Stimulated activated CD8-positive, alpha-beta memory T cell treated with anti-CD3 and anti-CD28 coated beads, Interleukin-15, amount 100 ng/mL, for 4 hours (primary cell): ENCODE measurements around the gene SMARCAL1.

ENCODE experiments used
- DNase-seq, 2 donors: peaks; one replicate each; pipeline ENCODE4 v3.0.0-alpha.2; 2020; ENCODE audit warnings: low read depth in 2 of 2

Gene SMARCAL1

DNA sequence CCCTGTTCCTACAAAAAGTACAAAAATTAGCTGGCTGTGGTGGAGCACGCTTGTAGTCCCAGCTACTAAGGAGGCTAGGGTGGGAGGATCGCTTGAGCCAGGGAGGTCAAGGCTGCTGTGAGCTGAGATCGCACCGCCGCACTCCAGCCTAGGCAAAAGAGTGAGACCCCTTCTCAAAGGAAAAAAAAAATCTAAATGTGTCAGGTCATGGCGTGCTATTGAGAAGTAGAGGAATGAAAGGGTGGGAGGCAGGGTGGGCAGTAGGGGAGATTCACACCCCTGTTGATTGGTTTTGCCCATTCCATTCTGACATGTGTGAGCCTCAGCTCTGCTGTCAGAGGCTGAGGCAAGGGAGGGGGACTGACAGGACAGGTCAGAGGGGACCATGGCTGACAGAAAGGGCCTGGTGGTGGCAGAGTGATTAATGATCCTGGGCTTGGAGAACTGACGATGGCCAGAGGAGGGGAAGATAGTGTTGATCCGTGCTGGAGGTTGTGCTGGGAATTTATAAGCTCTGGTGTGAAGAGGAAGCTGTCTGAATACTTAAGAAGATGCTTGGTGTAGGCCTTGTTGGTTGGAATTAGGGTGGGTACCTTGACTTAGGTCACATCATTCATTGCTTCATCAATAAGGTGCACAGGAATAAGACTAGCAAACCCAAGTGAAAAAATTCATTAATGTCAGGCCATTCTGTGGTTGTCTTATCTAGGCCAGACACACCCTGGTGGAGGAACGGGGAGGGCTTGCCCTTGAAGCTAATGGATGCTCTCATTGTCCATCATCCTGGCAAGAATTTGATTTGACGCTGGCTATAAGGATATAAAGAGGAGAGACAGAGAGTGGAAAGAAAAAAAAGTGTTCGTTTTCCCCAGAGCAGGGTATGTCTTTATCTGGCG, 19.1 kb upstream of the SMARCAL1 start:
- DNase-seq = no peak

DNA sequence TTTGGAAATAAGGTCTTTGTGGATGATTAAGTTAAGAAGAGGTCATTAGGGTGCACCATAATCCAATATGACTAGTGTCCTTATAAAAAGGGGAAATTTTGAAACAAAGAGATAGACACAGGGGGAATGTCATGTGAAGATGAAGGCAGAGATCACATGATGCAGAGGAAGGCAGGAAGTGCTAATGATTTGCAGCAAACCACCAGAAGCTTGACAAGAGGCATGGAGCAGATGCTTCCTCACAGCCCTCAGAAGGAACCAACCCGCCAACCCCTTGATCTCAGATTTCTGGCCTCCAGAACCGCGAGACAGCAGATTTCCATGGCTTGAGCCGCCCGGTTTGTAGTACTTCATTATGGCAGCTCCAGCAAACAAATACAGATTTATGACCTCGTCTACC, 17.4 kb upstream of the SMARCAL1 start:
- DNase-seq = no peak

DNA sequence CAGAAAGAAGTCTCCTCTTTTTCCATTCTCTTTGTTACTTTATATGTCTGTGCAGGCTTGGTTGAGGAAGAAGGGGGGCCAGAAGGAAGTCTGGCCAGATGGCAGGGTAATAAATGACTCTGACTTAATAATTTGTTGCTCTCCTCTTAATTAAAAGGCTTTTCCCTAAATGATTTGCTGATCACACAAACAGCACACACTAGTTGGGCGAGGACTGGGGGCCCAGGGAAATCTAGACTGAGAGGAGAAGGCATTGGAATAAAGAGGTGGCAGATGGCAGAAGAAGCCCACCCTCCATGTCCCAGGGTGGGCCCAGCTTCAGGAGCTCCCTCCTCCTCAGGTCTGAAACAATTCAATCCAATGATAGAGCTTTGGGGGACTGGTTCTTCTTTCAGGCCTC, 12.7 kb upstream of the SMARCAL1 start:
- no peak for DNase-seq

- no peak for DNase-seq
These were observed 9.5 kb upstream of the SMARCAL1 start for GRCh38 chr2:216402751-216403150.

GRCh38 chr2:216404010-216404618, 8.2 kb upstream of the SMARCAL1 start:
- no peak for DNase-seq

DNA sequence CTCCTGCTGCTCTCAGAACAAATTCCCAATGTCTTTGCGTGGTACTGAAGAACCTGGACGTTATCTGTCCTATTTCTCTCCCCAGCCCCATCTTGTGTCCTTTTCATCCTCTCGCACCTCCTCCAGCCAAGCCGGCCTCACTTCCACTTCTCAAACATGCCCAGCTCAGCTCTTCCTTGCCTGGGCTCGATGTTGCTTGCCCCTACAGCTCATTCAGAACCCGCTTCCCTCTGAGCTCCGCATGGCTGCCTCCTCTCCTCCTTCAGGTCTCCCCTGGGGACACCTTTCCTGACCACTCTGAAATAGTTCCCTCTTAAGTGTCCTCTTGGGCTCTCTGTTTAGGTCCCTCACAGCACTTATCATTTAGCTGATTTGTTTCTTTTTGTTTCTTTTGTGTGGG, 6.7 kb upstream of the SMARCAL1 start:
- no peak for DNase-seq

DNA sequence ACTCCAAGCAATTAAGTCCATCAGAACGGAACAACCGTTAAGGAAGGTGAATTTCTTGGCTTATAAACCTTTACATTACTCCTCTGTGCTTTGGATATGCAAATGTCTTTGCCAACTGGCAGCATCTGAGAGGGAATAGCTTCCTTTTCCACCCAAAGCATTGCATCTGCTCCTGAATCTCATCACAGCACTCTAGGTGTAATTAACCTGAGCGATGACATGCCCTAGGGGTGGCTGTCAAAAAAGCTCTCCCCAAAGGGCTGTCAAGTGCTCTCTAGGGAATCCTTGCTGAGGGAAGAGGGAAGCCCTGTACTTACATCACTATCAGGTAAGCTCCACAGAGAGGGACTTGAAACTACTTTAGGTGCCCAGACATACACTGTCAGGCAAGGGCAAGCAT, 5.5 kb upstream of the SMARCAL1 start:
- no peak for DNase-seq

DNA sequence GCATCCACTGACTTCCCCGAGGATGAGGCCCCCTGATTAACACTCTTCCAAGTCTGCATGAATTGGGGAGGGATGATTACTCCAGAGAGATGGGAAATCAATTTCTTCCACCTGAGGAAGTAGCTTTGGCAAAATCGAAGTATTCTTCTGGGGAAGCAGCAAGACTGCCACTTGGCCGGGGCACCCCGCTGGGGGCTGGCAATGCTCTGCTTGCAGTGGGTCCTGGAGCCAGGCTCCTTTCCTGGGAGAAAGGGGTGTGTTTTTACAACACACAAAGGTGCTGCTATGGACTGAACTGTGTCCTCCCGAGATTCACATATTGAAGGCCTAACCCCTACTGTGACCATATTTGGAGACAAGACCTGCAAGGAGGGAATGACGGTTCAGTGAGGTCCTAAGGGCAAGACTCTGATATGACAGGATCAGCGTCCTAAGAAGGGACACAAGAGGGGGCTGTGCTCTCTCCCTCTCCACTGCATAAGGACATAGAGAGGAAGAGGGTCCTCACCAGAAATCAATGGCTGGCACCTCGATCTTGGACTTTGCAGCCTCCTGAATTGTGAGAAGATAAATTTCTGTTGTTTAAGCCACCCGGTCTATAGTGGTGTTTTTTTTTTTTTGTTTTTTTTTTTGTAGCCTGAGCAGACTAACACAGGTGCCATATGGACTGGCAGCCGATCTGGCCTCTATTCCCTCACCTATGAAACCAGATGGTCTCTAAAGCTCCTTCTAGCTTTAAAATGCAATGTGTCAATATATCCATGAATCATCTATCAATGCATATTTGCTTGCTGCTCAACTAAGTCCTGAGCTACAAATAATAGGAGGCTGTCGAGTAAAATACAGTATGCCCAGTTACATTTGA, 3.6 kb upstream of the SMARCAL1 start:
- no peak for DNase-seq

GRCh38 chr2:216410550-216410949, 1.7 kb upstream of the SMARCAL1 start:
- no peak for DNase-seq

GRCh38 chr2:216413882-216414281, 1.6 kb downstream of the SMARCAL1 start:
- no peak for DNase-seq

DNA sequence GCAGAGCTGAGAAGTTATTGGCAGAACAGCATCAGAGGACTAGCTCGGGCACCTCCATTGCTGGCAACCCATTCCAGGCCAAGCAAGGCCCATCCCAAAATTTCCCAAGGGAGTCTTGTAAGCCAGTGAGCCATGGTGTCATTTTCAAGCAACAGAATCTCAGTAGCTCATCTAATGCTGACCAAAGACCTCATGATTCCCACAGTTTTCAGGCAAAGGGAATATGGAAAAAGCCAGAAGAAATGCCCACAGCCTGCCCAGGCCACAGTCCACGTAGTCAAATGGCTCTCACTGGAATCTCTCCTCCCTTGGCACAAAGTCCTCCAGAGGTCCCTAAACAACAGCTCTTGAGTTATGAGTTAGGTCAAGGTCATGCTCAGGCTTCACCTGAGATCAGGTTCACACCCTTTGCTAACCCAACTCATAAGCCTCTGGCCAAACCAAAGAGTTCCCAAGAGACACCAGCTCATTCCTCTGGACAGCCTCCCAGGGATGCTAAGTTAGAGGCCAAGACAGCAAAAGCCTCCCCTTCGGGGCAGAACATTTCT, 2.6 kb downstream of the SMARCAL1 start:
- no peak for DNase-seq

DNA sequence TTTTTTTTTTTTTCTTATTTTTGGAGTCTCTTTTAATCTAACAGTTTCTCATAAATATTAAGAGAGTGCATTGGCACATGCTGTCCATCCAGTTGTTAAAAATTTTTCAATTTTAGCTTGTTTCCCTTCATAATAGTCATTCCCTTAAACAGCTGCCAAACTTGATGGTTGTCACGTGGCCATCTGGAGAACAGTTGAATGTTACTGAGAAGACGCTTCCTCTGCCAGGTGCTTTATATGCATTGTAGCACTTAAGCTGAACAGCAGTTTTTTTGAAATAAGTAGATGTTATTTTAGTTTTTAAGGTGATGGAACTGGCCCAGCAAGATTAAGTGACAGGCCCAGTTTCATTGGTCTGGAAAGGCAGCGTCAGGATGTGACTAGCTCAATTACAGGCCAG, 3.3 kb downstream of the SMARCAL1 start:
- DNase-seq = no peak

GRCh38 chr2:216416571-216417307, 4.5 kb downstream of the SMARCAL1 start:
- no peak for DNase-seq

GRCh38 chr2:216418981-216419380, 6.7 kb downstream of the SMARCAL1 start:
- DNase-seq = no peak

DNA sequence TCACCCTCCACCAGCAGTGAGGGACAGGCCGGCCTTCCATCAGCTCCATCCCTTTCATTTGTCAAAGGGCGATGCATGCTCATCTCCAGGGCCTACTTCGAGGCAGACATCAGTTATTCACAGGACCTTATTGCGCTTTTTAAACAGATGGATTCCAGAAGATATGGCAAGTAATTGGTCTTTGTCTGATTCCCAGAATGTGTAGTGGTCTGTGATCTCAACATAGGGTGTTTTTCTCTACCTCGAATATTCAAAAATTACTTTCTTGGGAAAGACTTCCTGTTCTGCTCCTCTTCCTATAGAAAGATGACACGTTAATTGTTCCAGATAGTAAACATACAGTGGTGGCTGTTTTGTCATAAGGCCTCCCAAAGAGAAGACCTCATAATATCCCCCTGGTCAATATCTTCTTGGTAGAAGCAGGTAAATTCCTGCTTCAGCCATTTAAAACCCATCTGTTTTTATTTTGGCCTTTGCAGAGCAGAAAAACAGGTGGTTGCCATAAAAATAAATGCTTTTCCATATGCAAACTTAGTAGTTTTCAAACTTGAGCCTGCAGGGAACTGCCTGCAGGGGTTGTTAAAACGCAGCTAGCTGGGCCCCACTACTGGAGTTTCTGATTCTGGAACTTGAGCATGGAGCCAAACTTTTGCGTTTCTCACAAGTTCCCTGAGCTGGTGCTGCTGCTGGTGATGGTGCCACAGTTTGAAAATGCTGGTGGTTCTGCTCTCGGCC, 8.2 kb downstream of the SMARCAL1 start:
- DNase-seq = no peak

DNA sequence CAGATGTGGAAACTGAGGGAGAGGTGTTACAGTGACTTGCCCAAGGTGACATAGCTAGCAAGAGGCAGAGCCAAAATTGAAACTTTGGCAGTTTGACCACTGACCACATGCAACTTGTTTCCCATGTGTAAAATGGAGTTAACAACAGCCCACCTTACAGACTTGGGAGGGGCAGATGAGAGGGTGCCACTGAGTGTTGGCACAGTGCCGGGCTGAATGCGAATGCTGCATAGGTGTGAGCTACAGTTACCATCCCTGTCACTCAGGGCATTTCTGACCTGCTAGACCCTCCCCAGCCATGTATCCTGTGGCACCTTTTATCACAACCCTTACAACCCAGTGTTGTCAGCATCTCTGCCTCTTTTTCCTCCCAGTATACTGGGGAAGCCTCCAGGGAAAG, 10.8 kb downstream of the SMARCAL1 start:
- DNase-seq = no peak

GRCh38 chr2:216424274-216424673, 12.0 kb downstream of the SMARCAL1 start:
- DNase-seq = no peak

- DNase-seq = no peak
These were observed 12.9 kb downstream of the SMARCAL1 start for GRCh38 chr2:216425008-216425787.

DNA sequence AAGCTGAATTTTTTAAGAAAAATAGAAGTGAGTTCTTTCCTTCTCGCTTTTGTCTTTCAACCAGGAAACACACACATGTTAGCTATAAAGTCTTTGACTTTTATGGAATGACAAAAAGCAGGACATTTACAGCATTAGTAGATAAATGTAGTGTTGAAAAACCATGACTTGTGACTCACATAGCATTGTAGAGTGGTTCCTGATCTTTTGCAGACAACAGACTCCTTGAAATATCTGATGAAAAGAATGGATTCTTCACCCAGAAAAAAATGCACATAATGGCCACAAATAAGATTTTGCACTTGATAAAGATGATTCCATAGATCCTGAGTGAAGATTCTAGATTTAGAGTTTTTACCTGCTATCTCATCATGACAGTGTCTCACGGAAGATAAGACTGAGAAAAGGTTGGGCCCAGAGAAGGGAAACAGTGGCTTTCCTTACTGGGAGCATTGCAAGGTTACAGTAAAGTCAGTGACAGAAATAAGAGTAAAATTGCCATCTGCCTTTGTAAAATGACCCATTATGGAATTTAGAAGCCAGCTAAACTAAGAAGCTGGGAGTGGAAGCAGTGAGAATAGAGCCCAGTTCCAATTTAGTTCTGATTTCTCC, 14.0 kb downstream of the SMARCAL1 start:
- DNase-seq = no peak

DNA sequence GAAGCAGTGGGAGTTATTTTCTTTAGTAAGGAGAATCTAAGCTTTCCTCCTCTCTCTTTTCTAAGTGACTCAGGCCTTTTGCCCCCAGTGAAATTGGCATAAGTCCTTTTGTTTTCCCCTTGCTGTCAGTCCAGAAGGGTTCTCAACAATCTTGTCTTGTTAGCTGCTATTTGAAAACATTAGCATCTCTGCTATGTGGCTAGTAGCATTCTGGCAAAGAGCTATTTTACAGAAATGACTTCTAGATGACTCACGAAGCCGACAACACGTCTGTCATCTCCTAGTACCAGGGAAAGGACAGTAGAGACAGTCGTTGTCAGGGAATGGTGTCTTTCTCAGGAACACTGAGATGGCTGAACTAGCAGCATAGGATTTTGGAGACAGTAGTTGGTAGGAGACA, 14.7 kb downstream of the SMARCAL1 start:
- DNase-seq = no peak
